SK-N-SH (cell line): Measurements from ENCODE around the gene DOCK10. TPM values are rescaled to one million over a fixed set of nuclear protein-coding genes. Genes with fewer than 3 reads are reported as not detected.

ENCODE experiments used
- CTCF ChIA-PET: fragments of 300-600, 350-600 bp; formaldehyde crosslinking; extraction: SDS; loops from one replicate; lab custom pipeline; 2021; lab: Yijun Ruan, JAX
- POLR2A ChIA-PET: fragments of 350-600 bp; sonication (Branson Sonifier 250); formaldehyde crosslinking; extraction: SDS; loops from one replicate; lab custom pipeline; 2020; ENCODE audit warnings: antibody characterized with exemption, inconsistent platforms; lab: Yijun Ruan, JAX
- DNase-seq: peaks from one replicate; pipeline ENCODE4 v3.0.0; 2012
- H2AFZ ChIP-seq: fragments of 200-600 bp; sonication (generic); 2 replicates; pipeline ENCODE4 v1.8.1; 2016; ENCODE audit warnings: antibody characterized with exemption, mild to moderate bottlenecking, low read depth
- H3F3A ChIP-seq: fragments of 200-600 bp; sonication (generic); replicated peaks from 2 replicates; pipeline ENCODE3; 2016; ENCODE audit warnings: antibody characterized with exemption, mild to moderate bottlenecking; ENCODE audit not compliant: insufficient read depth
- H3K27ac ChIP-seq, 2 experiments: fragments of 200-500 bp in 1 of 2; fragments of 200-600 bp in 1 of 2; sonication (Bioruptor generic) in 1 of 2; sonication (generic), shearing (Covaris generic) in 1 of 2; 2 replicates each; pipeline versions ENCODE4 v1.5.1 to v1.6.1; 2014 to 2016; ENCODE audit warnings: low read depth in 2 of 2, inconsistent platforms in 1 of 2, low read length in 1 of 2, mild to moderate bottlenecking in 1 of 2, mixed read lengths in 1 of 2
- H3K27me3 ChIP-seq: fragments of 200-600 bp; sonication (generic), shearing (Covaris generic); 2 replicates; pipeline ENCODE4 v1.6.1; 2016; ENCODE audit warnings: mixed run types; ENCODE audit not compliant: insufficient read depth
- H3K36me3 ChIP-seq, 2 experiments: fragments of 200-500 bp in 1 of 2; fragments of 200-600 bp in 1 of 2; sonication (Bioruptor generic) in 1 of 2; sonication (generic) in 1 of 2; replicated peaks in 1 of 2; 2 replicates each; pipeline versions ENCODE3 to v1.5.1; 2014 to 2016; ENCODE audit warnings: low read length in 1 of 2, mild to moderate bottlenecking in 1 of 2; ENCODE audit not compliant: insufficient read depth in 2 of 2, control insufficient read depth in 1 of 2
- H3K4me1 ChIP-seq, 2 experiments: fragments of 200-500 bp in 1 of 2; fragments of 200-600 bp in 1 of 2; sonication (Bioruptor generic) in 1 of 2; sonication (generic), shearing (Covaris generic) in 1 of 2; 2 replicates each; pipeline versions ENCODE4 v1.5.1 to v1.6.1; 2014 to 2016; ENCODE audit warnings: low read depth in 1 of 2, low read length in 1 of 2, mixed run types in 1 of 2; ENCODE audit not compliant: insufficient read depth in 2 of 2, control insufficient read depth in 1 of 2
- H3K4me2 ChIP-seq: fragments of 200-600 bp; sonication (generic), shearing (Covaris generic); 2 replicates; pipeline ENCODE4 v1.6.1; 2017; ENCODE audit warnings: mixed run types
- H3K4me3 ChIP-seq, 2 experiments: fragments of 200-500 bp in 1 of 2; fragments of 200-600 bp in 1 of 2; sonication (Bioruptor generic) in 1 of 2; sonication (generic), shearing (Covaris generic) in 1 of 2; 2 replicates each; pipeline versions ENCODE4 v1.5.1 to v1.8.1; 2014 to 2016; ENCODE audit warnings: low read depth in 2 of 2, inconsistent platforms in 1 of 2, low read length in 1 of 2, mild to moderate bottlenecking in 1 of 2, mixed read lengths in 1 of 2, moderate library complexity in 1 of 2
- H3K79me2 ChIP-seq: fragments of 200-600 bp; sonication (generic); 2 replicates; pipeline ENCODE4 v1.8.1; 2017; ENCODE audit warnings: mild to moderate bottlenecking; ENCODE audit not compliant: insufficient read depth
- H3K9ac ChIP-seq: fragments of 200-600 bp; sonication (generic); 2 replicates; pipeline ENCODE4 v1.6.1; 2017; ENCODE audit warnings: mixed run types
- H3K9me2 ChIP-seq: fragments of 200-600 bp; sonication (generic); 2 replicates; pipeline ENCODE4 v1.6.1; 2017; ENCODE audit warnings: mixed run types
- H3K9me3 ChIP-seq: fragments of 200-600 bp; sonication (generic); 2 replicates; pipeline ENCODE4 v1.6.1; 2017; ENCODE audit warnings: mixed run types, mild to moderate bottlenecking, moderate library complexity
- H4K20me1 ChIP-seq: fragments of 200-600 bp; sonication (generic); 2 replicates; pipeline ENCODE4 v1.6.1; 2017; ENCODE audit warnings: mild to moderate bottlenecking, mixed run types; ENCODE audit not compliant: insufficient read depth
- EP300 ChIP-seq, 2 experiments: IDR thresholded peaks; 2 replicates each; pipeline versions ENCODE4 v1.4.0 to v1.6.1; 2012; ENCODE audit warnings: borderline replicate concordance in 1 of 2, low read depth in 1 of 2, low read length in 1 of 2
- FOSL2 ChIP-seq: IDR thresholded peaks from 2 replicates; pipeline ENCODE4 v1.4.0; 2012; ENCODE audit warnings: low read depth, mild to moderate bottlenecking, moderate library complexity, borderline replicate concordance
- FOXM1 ChIP-seq: IDR thresholded peaks from 2 replicates; pipeline ENCODE4 v1.4.0; 2012; ENCODE audit warnings: low read depth, mild to moderate bottlenecking
- JUND ChIP-seq: IDR thresholded peaks from 2 replicates; pipeline ENCODE4 v1.4.0; 2012
- NFIC ChIP-seq: IDR thresholded peaks from 2 replicates; pipeline ENCODE4 v1.4.0; 2012; ENCODE audit warnings: borderline replicate concordance
- POLR2AphosphoS5 ChIP-seq: IDR thresholded peaks from 2 replicates; pipeline ENCODE4 v1.6.1; 2012; ENCODE audit warnings: low read depth, low read length
- RCOR1 ChIP-seq: fragments of 150-350 bp; IDR thresholded peaks from 2 replicates; pipeline ENCODE4 v1.6.1; 2017; ENCODE audit warnings: antibody characterized with exemption, low read length
- RFX5 ChIP-seq: IDR thresholded peaks from 2 replicates; pipeline ENCODE4 v1.6.1; 2012; ENCODE audit warnings: mild to moderate bottlenecking, improper control_type of control experiment, low read length
- SMC3 ChIP-seq: IDR thresholded peaks from 2 replicates; pipeline ENCODE4 v1.6.1; 2012; ENCODE audit warnings: low read depth, low read length, improper control_type of control experiment
- TCF12 ChIP-seq: IDR thresholded peaks from 2 replicates; pipeline ENCODE4 v1.4.0; 2012
- TEAD4 ChIP-seq: IDR thresholded peaks from 2 replicates; pipeline ENCODE4 v1.4.0; 2012; ENCODE audit warnings: mild to moderate bottlenecking, borderline replicate concordance; ENCODE audit not compliant: insufficient read depth
- WGBS: methylation state at CpG from one replicate; pipeline ENCODE4 v1.1.6; 2017; ENCODE audit warnings: low lambda C conversion rate; 5-methylcytosine and 5-hydroxymethylcytosine counted together
- polyA plus RNA-seq, 3 experiments: library from polyadenylated mRNA; depleted of rRNA; stranded (reverse); fragments of >200 nt; gene quantifications; 2 replicates each; pipeline ENCODE4 v1.2.3, GENCODE V29; 2012
- TF ChIP-seq, protein P1 (sequence below): IDR thresholded peaks from 2 replicates; pipeline ENCODE4; 2012
- TF ChIP-seq, protein P2 (sequence below): IDR thresholded peaks from 2 replicates; pipeline ENCODE4 v1.4.0; 2012; ENCODE audit warnings: low read depth, borderline replicate concordance

DOCK10 gene
- polyA plus RNA-seq, 1 of the 3 experiments (the other 2 are of a cell fraction) = 24.1 TPM

DNA sequence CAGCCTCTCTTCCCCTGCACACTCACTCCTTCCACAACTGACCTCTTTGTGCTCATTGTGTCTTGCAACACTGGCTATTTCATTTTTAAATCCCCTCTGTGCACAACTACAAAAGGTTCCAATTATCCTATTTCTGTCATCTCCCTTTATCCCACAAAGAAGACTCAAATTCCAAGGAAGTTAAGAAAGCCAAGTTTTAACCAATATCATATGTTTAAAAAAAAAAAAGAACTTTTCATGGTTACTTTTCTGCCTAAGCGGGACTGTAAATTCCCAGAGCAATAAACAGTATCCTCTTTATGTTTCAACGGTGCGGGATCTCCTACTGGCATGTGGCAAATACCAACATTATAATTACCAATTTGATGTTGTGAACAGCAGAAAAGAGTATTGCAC lies 83.8 kb downstream of the DOCK10 start:
- no peak for DNase-seq
- Histone ChIP-seq H3K36me3 (peaks cover 0 to 4% of the 10 kb centered on the region in 2 experiments), H2AFZ (no peak overlapping the region), H3K9me3 (no peaks in the 10 kb centered on the region), H3K4me1 (peaks cover 6 to 13% of the 10 kb centered on the region in 2 experiments), H3K79me2 (peaks cover 54% of the 10 kb centered on the region), H3K9me2 (no peaks in the 10 kb centered on the region), H3F3A (peaks cover 14% of the 10 kb centered on the region), H3K27me3 (no peaks in the 10 kb centered on the region), H3K4me2 (peak overlapping the region; percentile 65; the same call in 1 of the 2 replicates), H3K27ac (peak overlapping the region; percentile 81 to 90; a peak in 3 of 4 replicates), H3K4me3 (no peak overlapping the region; a peak in 1 of 4 replicates), H4K20me1 (no peaks in the 10 kb centered on the region), H3K9ac (no peak overlapping the region; the same call in 1 of the 2 replicates)
- CTCF ChIA-PET = no interaction called here
- POLR2A ChIA-PET = interaction anchor here (1.1 kb wide), 1 partner anchor 24 kb away, joined by 5 read pairs; no protein-coding TSS in a partner anchor
- TF ChIP-seq SMC3 = no peak
- TF ChIP-seq JUND = peak; percentile 36; the same call in 1 of the 2 replicates
- TF ChIP-seq, protein P1, sequence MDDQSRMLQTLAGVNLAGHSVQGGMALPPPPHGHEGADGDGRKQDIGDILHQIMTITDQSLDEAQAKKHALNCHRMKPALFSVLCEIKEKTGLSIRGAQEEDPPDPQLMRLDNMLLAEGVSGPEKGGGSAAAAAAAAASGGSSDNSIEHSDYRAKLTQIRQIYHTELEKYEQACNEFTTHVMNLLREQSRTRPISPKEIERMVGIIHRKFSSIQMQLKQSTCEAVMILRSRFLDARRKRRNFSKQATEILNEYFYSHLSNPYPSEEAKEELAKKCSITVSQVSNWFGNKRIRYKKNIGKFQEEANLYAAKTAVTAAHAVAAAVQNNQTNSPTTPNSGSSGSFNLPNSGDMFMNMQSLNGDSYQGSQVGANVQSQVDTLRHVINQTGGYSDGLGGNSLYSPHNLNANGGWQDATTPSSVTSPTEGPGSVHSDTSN = peak; percentile 41; the same call in 1 of the 2 replicates
- 0 out of 2 replicates have a peak, but pooled peaks have one; percentile 37 for TF ChIP-seq TEAD4
- TF ChIP-seq TCF12 = peak; percentile 96
- peak; percentile 44; the same call in 1 of the 2 replicates for TF ChIP-seq POLR2AphosphoS5
- TF ChIP-seq RFX5 = no peak
- no peak for TF ChIP-seq RCOR1
- 0 out of 2 replicates have a peak, but pooled peaks have one; percentile 2 for TF ChIP-seq FOSL2
- peak in 1 of 2 experiments; percentile 69; a peak in 1 of 4 replicates for TF ChIP-seq EP300 (IDR thresholded peaks at IDR 0.05; ENCODE audit: borderline replicate concordance in 1 of 2, low read depth in 1 of 2, low read length in 1 of 2)
- peak; percentile 86 for TF ChIP-seq NFIC
- WGBS = 27% methylated on average over 3 of the region's 3 CpGs

DNA sequence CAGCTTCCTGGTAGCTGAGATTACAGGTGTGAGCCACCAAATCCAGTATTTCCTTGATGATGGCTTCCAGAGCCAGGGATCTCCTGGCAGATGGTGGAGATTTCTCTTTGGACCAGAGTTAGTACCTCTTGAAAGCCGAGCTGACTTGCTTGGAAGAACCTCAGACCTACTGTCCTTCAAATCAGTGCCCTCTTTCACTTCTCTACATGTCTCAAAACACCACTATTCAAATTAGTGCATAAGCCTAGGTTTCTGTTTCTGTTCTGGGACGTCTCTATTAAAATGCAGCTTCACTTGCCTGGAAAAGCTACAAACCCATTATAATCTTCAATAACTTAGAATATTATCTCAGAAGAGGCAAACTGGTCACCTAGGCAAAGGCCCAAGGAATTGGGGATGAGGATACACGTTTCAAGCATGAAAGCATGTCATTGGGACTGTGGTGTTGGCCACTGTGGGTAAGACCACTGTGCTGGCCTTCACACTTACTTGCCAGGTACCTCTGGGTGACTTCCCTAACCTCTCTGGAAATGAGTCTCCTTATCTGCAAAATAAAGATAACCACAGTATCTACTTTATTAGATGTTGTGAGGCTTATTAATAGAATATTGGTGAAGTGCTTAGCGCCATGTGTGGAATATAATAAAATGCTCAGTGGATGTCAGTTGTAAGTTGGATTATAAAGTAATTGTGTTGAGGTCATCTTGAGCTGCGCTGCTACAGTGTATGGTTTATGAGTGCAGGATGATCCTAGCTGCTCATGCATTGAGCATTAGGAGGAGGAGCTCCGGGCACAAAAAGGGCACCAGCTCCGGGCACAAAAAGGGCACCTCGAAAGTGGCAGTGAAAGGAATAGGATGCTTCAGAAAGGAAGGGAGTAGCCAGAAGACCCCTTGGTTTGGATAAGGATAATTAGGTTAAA lies 84.5 kb downstream of the DOCK10 start:
- Histone ChIP-seq H3K9ac (no peak overlapping the region), H3K27me3 (no peaks in the 10 kb centered on the region), H3K4me2 (peak overlapping the region; percentile 65; the same call in 1 of the 2 replicates), H3K79me2 (peaks cover 47% of the 10 kb centered on the region), H3K4me3 (no peak overlapping the region), H4K20me1 (no peaks in the 10 kb centered on the region), H3K9me2 (no peaks in the 10 kb centered on the region), H3K27ac (peak overlapping the region; percentile 53 to 90), H2AFZ (no peak overlapping the region), H3K36me3 (peaks cover 0 to 4% of the 10 kb centered on the region in 2 experiments), H3F3A (peaks cover 14% of the 10 kb centered on the region), H3K9me3 (no peaks in the 10 kb centered on the region), H3K4me1 (peaks cover 6 to 13% of the 10 kb centered on the region in 2 experiments)
- POLR2A ChIA-PET = interaction anchor here (1.1 kb wide), 1 partner anchor 24 kb away, joined by 5 read pairs; no protein-coding TSS in a partner anchor
- no peak for DNase-seq
- 89% methylated on average over 8 of the region's 8 CpGs for WGBS
- TF ChIP-seq TEAD4 (no peak), SMC3 (no peak), FOXM1 (no peak), RFX5 (no peak), RCOR1 (no peak), JUND (no peak)
- TF ChIP-seq, protein P2, sequence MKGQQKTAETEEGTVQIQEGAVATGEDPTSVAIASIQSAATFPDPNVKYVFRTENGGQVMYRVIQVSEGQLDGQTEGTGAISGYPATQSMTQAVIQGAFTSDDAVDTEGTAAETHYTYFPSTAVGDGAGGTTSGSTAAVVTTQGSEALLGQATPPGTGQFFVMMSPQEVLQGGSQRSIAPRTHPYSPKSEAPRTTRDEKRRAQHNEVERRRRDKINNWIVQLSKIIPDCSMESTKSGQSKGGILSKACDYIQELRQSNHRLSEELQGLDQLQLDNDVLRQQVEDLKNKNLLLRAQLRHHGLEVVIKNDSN = no peak
- CTCF ChIA-PET = interaction anchor here (1.4 kb wide), 1 partner anchor 703 kb away, joined by 3 read pairs; no protein-coding TSS in a partner anchor
